Measurements from ENCODE around the gene POU3F3.

The POU3F3 gene

DNA sequence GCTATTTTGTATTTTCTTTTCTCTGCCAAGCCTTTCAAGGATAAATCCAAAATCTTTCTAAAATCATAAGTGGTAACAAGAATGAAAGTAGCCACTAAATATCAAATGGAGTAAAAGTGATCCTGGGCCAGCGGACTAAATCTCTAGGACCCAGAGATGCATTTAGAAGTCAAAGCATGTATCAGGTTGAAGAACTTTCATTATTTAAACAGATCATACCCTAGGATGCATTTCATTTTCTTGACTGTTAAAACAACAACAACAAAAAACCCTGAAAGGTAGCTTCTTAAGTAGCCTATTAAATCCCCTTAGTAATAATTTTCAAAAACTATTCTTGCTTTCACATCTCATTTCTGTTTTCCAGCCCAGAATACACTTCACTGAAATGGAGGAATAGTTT lies 4.8 kb upstream of the POU3F3 start:
- no peak for DNase-seq (ENCODE audit: insufficient read length)
- FAIRE-seq: no peak
- no peak for TF ChIP-seq POLR2AphosphoS5 (IDR thresholded peaks at IDR 0.05; ENCODE audit: low read depth, low read length)
- TF ChIP-seq TAF1 (IDR thresholded peaks at IDR 0.05; ENCODE audit: borderline replicate concordance, low read depth, low read length): no peak
- no peak for TF ChIP-seq POLR2A (IDR thresholded peaks at IDR 0.05; ENCODE audit: low read depth, low read length)

DNA sequence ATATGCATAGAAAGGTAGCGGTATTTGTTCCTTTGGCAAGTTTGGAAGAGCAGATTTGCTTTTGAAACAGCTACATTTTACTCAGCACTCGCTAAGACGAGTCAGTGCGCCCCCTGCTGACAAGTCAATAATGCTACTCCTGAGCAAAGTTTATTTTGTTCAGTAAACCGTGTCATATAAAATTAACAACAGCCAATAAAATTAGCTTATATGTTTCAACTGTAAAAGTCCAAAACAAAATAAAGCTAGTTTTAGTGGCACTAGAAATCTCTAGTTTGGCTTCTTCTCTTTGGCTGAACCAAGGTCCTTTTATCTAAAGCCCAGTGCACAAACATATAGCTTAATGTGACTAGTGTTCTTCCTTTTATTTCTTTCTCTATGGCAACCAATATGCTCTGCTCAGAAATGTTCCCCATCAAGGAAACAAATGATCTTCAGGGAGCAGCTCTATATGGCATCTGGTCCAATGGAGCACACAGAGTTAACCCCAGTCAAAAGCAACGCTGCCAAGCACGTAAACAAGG lies 4.2 kb upstream of the POU3F3 start:
- FAIRE-seq (peak; percentile 90), DNase-seq (ENCODE audit: insufficient read length) (no peak)
- TF ChIP-seq POLR2A (IDR thresholded peaks at IDR 0.05; ENCODE audit: low read depth, low read length) (no peak), POLR2AphosphoS5 (IDR thresholded peaks at IDR 0.05; ENCODE audit: low read depth, low read length) (no peak), TAF1 (IDR thresholded peaks at IDR 0.05; ENCODE audit: borderline replicate concordance, low read depth, low read length) (no peak)

DNA sequence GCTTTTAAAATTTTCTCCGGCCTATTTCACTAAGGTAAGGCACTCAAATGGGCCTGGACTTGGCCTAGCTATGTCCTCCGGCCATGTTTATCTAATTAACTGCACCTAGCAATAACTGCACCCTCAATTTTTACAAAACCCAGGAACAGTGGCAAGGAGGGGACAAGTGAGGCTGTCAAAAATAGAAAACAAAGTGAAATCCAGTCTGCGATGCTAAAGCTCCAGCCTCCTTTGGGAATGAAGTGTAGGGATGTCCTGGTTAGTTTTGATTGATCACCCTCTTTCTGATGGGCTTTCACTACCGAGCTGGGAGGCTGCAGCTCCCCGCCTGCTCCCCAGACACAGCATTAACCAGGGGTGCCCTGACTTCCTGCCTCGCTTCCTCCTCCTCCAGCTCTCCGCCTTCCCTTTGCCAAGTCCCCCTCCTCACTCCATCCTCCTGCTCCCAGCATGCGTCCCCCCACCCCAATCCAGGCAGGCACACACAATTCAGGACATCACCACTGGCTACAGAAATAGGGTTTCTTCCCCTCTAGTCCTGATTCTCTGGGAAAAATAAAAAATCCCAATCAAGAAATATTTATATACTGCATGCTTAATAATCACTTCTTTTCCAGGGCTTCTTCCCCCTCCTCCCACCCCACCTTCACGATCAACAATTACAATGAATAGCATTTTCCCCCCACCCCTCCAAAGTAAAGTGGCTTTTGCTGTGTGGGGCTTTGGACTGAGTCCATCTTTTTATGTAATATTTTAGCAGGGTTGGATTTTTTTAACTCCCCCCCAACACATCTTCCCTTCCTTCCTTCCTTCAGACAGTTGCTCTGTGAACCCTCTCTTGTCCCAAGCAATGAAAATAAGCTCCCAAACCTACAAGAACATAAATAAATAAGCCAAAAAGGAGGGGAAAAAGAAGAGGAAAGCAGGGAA lies 3.3 kb upstream of the POU3F3 start:
- FAIRE-seq (no peak), DNase-seq (ENCODE audit: insufficient read length) (no peak)
- TF ChIP-seq POLR2A (IDR thresholded peaks at IDR 0.05; ENCODE audit: low read depth, low read length) (no peak), POLR2AphosphoS5 (IDR thresholded peaks at IDR 0.05; ENCODE audit: low read depth, low read length) (no peak), TAF1 (IDR thresholded peaks at IDR 0.05; ENCODE audit: borderline replicate concordance, low read depth, low read length) (no peak)

DNA sequence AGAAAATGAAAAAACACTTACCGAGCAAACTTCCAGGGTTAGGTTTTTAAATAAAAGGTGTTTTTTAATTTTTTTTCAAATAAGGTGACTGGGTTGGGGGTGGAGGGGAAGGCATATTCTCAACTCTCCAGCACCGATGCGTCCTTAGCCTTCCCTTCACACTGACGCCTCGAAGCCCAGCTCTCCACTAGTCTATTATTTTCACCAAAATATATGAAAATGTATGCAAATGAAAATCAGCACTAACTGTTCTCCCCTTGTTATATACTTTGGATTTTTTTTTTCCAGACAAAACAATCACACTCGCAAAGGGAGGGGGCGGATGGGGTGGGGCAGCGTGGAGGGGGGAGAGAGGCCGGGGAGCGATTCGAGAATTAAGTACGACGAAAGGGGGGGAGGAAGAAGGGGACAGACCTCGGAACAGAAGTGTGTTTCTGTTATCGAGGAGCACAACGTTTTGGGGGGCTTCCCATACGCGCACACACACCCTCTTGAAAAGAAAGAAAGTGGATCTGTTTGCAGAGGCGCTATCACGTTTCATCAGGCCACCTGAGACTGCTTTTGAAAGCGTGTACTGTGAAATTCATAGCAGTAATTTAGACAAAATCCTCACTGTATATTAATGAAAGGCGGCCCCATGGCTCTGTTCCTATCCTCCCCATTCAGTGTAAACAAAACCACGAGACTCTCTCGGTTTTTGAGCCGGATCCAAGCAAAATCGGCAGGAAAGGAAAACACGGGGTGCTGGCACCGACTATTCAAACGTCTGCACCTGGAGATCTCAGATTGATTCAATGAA lies 2.4 kb upstream of the POU3F3 start:
- no peak for FAIRE-seq
- TF ChIP-seq TAF1 (IDR thresholded peaks at IDR 0.05; ENCODE audit: borderline replicate concordance, low read depth, low read length): no peak
- TF ChIP-seq POLR2A (IDR thresholded peaks at IDR 0.05; ENCODE audit: low read depth, low read length): no peak
- TF ChIP-seq POLR2AphosphoS5 (IDR thresholded peaks at IDR 0.05; ENCODE audit: low read depth, low read length): no peak
- DNase-seq (ENCODE audit: insufficient read length): no peak

DNA sequence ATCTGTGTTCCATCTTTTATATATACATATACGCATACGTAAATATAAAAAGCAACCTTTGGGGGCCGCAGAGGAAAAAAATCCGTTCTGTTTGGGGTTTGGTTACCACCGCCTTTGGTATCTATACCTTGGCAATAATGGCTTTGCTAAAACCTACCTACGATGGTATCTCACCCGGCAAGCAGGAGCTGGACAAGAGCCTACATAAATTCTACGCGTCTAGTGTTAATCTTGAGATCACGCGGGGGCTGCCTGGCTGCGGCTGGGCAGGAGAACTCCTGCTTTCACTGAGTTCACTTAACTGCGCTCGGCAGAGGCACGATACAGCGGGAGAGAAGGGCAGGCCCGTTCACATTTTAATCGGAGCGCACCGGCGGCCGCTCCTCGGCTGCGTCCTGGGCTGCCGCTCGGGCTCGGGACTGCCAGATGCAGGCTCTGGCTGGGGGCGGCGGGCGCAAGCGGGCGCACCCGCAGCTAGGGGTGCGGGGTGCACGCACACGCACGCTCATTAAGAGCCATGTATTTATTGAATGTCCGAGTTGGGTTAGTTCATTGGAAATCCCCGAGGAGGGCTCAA lies 1.7 kb upstream of the POU3F3 start:
- no peak for DNase-seq (ENCODE audit: insufficient read length)
- no peak for TF ChIP-seq POLR2AphosphoS5 (IDR thresholded peaks at IDR 0.05; ENCODE audit: low read depth, low read length)
- no peak for TF ChIP-seq TAF1 (IDR thresholded peaks at IDR 0.05; ENCODE audit: borderline replicate concordance, low read depth, low read length)
- no peak for TF ChIP-seq POLR2A (IDR thresholded peaks at IDR 0.05; ENCODE audit: low read depth, low read length)
- no peak for FAIRE-seq

DNA sequence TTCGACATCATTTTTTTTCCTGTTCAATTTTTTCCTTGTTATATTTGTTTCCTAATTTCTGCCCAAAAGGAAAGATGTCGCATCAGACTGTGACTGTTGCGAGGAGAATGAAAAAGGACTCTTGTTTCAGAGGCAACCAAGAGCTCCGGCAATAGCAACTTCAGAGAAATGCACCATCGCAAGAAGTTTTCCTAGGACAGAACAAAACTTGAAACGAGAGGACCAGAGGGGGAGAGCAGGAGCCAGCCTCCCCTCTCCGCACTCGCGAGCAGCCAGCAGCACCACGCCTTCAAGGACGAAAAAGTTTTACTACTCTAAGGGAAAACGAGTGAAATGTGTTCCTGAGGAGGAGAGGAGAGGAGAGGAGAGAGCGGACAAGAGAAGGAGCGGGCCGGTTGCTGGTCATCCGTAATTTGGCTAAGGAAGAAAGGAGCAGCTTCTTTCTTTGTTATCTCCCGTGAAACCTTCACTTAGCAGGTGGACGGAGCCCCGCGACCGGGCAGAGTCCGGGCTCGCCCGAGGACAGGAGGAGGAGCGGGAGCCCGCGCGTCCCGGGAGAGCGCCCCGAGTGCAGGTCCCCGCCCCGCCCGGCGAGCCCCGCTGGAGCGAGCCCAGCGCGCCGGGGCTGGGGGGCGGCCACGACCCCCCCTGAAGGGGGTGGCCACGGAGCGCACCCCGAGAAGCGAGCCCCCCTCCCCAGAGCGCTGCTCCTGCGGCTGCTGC lies 744 bp downstream of the POU3F3 start:
- DNase-seq (ENCODE audit: insufficient read length) (no peak), FAIRE-seq (no peak)
- TF ChIP-seq POLR2AphosphoS5 (IDR thresholded peaks at IDR 0.05; ENCODE audit: low read depth, low read length): no peak
- no peak for TF ChIP-seq POLR2A (IDR thresholded peaks at IDR 0.05; ENCODE audit: low read depth, low read length)
- TF ChIP-seq TAF1 (IDR thresholded peaks at IDR 0.05; ENCODE audit: borderline replicate concordance, low read depth, low read length): no peak

DNA sequence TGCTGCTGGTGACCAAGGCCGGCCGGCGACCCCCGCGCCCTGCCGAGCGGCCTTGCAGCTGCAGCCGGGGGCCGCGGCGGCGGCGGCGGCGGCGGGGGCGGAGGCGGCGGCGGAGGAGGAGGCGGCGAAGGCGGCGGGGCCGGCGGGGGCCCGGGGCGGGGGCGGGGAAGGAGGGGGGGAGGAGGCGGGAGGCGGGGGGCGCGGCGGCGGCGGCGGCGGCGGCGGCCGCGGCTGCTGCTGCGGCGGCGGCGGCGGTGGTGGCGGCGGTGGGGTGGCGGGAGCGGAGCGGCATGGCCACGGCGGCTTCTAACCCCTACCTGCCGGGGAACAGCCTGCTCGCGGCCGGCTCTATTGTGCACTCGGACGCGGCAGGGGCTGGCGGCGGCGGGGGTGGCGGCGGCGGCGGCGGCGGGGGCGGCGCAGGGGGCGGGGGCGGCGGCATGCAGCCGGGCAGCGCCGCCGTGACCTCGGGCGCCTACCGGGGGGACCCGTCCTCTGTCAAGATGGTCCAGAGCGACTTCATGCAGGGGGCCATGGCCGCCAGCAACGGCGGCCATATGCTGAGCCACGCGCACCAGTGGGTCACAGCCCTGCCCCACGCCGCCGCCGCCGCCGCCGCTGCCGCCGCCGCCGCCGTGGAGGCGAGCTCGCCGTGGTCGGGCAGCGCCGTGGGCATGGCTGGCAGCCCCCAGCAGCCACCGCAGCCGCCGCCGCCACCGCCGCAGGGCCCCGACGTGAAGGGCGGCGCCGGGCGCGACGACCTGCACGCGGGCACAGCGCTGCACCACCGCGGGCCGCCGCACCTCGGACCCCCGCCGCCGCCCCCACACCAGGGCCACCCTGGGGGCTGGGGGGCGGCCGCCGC lies 1.5 kb downstream of the POU3F3 start:
- DNase-seq (ENCODE audit: insufficient read length): no peak
- no peak for TF ChIP-seq POLR2A (IDR thresholded peaks at IDR 0.05; ENCODE audit: low read depth, low read length)
- FAIRE-seq: no peak

DNA sequence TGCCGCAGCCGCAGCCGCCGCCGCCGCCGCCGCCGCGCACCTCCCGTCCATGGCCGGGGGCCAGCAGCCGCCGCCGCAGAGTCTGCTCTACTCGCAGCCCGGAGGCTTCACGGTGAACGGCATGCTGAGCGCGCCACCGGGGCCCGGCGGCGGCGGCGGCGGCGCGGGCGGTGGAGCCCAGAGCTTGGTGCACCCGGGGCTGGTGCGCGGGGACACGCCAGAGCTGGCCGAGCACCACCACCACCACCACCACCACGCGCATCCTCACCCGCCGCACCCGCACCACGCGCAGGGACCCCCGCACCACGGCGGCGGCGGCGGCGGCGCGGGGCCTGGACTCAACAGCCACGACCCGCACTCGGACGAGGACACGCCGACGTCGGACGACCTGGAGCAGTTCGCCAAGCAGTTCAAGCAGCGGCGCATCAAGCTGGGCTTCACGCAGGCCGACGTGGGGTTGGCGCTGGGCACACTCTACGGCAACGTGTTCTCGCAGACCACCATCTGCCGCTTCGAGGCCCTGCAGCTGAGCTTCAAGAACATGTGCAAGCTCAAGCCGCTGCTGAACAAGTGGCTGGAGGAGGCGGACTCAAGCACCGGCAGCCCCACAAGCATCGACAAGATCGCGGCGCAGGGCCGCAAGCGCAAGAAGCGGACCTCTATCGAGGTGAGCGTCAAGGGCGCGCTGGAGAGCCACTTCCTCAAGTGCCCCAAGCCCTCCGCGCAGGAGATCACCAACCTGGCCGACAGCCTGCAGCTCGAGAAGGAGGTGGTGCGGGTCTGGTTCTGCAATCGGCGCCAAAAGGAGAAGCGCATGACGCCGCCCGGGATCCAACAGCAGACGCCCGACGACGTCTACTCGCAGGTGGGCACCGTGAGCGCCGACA lies 2.4 kb downstream of the POU3F3 start:
- FAIRE-seq: no peak
- no peak for DNase-seq (ENCODE audit: insufficient read length)
- TF ChIP-seq POLR2A (IDR thresholded peaks at IDR 0.05; ENCODE audit: low read depth, low read length) (no peak), POLR2AphosphoS5 (IDR thresholded peaks at IDR 0.05; ENCODE audit: low read depth, low read length) (no peak), TAF1 (IDR thresholded peaks at IDR 0.05; ENCODE audit: borderline replicate concordance, low read depth, low read length) (no peak)

DNA sequence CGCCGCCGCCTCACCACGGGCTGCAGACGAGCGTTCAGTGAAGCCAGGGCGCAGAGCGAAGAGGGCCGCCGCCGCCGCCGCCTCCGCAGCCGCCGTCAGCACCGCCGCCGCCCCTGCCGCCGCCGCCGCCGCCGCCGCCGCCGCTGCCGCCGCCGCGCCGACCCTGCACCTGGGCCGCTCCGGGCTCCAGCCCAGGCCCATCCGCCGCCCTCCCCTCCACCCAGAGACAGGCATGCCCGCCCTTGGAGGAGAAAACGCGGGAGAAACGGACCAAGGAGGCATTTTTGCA lies 3.0 kb downstream of the POU3F3 start:
- DNase-seq (ENCODE audit: insufficient read length): no peak
- TF ChIP-seq POLR2AphosphoS5 (IDR thresholded peaks at IDR 0.05; ENCODE audit: low read depth, low read length) (no peak), POLR2A (IDR thresholded peaks at IDR 0.05; ENCODE audit: low read depth, low read length) (no peak), TAF1 (IDR thresholded peaks at IDR 0.05; ENCODE audit: borderline replicate concordance, low read depth, low read length) (no peak)
- no peak for FAIRE-seq

All from GM12892 (cell line).